Neural cell (in vitro differentiated cells): ENCODE results near the gene ANKRD44.

Source experiments
- CTCF ChIP-seq: fragments of 450-650 bp; IDR thresholded peaks from 2 replicates; pipeline ENCODE4 v1.5.1; 2014; ENCODE audit warnings: antibody characterized with exemption, mild to moderate bottlenecking, moderate library complexity; ENCODE audit not compliant: poor library complexity, severe bottlenecking
- EP300 ChIP-seq: fragments of 450-650 bp; conservative IDR thresholded peaks from 2 replicates; pipeline ENCODE4 v1.6.1; 2014; ENCODE audit warnings: antibody characterized with exemption, mild to moderate bottlenecking, moderate library complexity; ENCODE audit not compliant: poor library complexity, severe bottlenecking
- EZH2 ChIP-seq: fragments of 200-600, 300-800 bp; shearing (Covaris generic), sonication (generic); IDR thresholded peaks from 2 replicates; pipeline ENCODE4 v1.6.1; 2014; ENCODE audit warnings: antibody characterized with exemption, low read length, borderline replicate concordance, mild to moderate bottlenecking; ENCODE audit not compliant: insufficient read depth, poor library complexity, severe bottlenecking
- POLR2AphosphoS5 ChIP-seq: IDR thresholded peaks from 2 replicates; pipeline ENCODE4 v1.6.1; 2012
- RAD21 ChIP-seq: fragments of 450-650 bp; conservative IDR thresholded peaks from 2 replicates; pipeline ENCODE4 v1.6.1; 2014; ENCODE audit warnings: antibody characterized with exemption, mild to moderate bottlenecking, moderate library complexity
- REST ChIP-seq: IDR thresholded peaks from 2 replicates; pipeline ENCODE4 v1.6.1; 2012; ENCODE audit warnings: borderline replicate concordance
- SMC3 ChIP-seq: fragments of 450-650 bp; conservative IDR thresholded peaks from 2 replicates; pipeline ENCODE4 v1.6.1; 2014; ENCODE audit warnings: antibody characterized with exemption, mild to moderate bottlenecking, moderate library complexity; ENCODE audit not compliant: poor library complexity
- TAF1 ChIP-seq: IDR thresholded peaks from 2 replicates; pipeline ENCODE4 v1.6.1; 2012; ENCODE audit warnings: low read depth

GRCh38 chr2:197200762-197201058 is 109.9 kb downstream of the ANKRD44 start:
- TF ChIP-seq CTCF (no peak), TAF1 (no peak), POLR2AphosphoS5 (no peak), EZH2 (no peak), EP300 (no peak), SMC3 (no peak), REST (no peak), RAD21 (no peak)
